GM19043 (cell line): Measurements from ENCODE around the gene PACRG.

Experiments
- ATAC-seq: cut with Tn5 transposase; IDR thresholded peaks from one replicate; pipeline ENCODE4 v1.9.1; 2021; ENCODE audit warnings: low read depth; ENCODE audit not compliant: unreplicated experiment

PACRG gene

DNA sequence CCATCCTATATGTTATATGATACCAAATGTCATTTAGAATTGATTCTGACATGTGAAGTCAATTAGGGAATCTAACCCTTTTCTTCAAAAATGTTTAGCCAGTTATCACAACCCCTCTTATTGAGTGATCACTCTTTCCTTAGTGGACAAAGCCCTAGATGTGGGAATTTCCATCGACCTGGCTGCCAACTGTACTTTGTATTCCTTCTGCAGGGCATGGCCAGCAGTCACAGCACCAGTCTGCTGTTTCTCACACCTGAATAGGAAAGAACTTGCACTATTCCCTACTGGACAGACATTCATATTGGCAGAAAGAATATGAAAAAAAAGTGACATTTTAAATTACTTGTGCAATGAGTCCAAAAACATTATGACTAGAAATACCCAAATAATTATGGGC is 271.0 kb downstream of the PACRG start:
- no peak for ATAC-seq

DNA sequence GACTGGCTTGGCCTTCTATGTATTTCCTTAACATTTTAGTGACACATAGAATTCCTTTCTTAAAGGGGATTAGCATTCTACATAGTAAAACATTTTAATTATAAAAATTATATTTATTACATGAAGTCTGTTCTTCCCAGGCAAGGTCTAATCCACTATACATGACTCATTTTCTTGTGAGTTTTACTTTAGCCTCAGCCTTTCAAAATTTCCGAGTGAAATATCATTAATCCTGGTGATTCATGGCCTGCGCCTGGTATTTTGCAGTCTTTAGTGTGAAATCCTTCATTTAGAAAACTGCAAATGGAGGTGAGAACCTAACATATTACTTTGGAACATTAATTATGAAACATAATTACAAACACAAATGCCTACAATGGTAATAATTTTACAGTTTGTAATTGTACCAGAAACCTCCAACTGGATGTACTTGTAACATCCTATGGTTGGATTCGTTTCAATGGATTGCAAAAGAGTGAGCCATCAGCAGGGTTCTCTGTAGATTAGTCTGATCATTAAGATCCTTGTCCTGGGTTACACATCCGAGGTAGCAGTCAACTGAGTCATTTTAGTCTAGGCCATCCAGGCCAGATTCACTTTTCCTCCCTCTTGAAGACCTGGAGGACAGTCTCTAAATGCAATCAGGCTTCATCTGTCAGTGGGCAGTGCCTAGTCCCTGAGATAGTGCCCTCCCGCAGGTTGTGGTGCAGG is 272.0 kb downstream of the PACRG start:
- ATAC-seq = no peak

DNA sequence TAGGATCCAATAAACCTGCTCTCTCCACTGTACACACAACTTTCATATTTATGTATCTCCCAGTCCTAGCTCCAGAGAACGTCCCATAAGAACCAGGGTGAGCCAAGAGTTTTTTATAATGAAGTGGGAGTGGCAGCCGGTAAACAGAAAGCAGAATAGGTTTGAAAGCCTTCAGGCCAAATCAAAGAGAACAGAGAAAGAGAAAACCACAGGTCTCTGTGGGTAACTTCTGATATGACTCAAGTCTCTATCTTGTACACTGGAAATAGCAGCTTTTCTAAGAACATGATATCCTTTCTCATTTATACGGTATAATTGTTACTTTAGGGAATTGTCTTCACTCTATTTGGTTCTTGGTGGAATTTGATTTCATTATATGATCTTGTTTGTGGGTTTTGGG is 273.6 kb downstream of the PACRG start:
- ATAC-seq = peak; percentile 99

DNA sequence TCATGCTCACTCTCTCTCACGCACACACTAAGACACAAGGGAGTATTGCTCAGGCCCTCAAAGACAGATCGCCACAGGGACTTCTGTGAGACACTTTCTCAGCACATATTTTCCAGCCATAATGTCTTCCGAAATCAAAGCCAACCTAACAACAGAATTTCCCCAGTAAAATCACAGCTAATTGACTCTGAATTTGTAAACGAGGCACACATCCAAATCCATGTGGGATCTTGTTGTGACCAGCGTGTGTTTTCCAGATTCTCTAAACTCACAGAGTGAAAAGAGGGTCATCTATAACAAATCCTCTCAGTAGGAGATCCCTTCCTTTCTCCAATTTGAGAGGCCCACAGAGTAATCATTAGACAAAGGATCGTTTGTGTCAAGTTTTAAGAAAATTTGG is 280.4 kb downstream of the PACRG start:
- no peak for ATAC-seq

DNA sequence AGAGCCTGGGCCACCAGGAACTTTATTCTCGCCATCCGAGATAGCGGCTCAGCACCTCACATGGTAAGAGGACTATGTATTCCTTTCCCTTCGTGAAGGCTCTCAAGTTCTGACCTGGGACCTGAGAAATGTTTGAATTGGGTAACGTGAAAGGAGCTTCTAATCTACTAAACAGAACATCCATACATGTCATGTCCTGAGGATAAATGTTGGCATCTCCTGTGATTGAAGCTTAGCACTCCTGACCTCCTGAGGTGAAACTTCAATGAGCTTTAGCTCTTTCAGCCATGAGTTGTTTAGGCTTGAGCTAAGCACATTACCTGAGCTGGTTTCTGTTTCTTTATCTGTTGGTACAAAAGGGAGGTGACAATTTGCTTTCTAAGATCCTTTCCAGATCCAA is 280.9 kb downstream of the PACRG start:
- ATAC-seq = no peak

DNA sequence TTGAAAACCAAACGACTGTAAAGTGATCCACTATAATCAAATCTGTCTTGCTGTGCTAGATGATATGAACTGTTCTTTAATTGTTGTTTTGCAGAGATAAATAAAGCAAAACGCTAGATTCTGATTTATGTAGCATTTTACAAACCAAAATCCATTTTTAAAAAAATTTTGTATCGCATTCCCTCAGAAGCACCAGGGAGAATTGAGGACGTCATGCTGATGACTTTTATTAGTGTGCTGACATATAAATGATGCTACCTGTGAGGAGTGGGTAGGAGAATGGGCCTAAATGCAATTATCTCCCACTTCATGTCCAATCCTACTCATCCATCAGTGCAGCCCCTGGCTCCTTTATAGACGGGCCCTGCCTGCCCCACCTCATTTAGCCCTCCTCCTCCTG is 282.4 kb downstream of the PACRG start:
- no peak for ATAC-seq

DNA sequence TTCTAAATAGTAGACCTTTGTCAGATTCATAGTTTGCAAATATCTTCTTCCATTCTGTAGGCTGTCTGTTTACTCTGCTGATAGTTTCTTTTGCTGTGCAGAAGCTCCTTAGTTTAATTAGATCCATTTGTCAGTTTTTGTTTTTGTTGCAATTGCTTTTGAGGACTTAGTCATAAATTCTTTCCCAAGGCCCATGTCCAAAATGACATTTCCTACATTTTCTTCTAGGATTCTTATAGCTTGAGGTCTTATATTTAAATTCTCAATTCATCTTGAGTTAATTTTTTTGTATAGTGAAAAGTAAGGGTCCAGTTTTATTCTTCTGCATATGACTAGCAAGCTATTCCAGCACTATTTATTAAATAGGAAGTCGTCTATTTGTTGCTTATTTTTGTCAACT is 287.0 kb downstream of the PACRG start:
- ATAC-seq = no peak

DNA sequence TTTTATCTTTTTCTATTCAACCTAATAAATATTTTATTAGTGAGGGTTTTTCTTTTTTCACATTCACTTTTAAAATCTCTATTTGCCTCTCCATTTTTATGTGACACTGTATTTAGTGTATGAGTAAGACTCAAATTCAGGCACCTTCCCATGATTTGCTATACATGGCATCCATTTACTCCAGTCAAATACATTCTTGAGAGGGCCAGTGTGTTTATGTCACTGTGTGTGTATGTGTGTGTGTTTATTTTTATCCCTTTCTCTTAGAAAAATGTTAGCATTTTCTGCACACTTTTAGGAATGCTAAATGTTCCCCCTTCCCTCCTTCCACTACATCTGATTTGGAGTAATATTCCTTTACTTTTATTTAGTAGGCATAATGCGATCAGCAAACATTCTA is 290.0 kb downstream of the PACRG start:
- ATAC-seq = no peak

DNA sequence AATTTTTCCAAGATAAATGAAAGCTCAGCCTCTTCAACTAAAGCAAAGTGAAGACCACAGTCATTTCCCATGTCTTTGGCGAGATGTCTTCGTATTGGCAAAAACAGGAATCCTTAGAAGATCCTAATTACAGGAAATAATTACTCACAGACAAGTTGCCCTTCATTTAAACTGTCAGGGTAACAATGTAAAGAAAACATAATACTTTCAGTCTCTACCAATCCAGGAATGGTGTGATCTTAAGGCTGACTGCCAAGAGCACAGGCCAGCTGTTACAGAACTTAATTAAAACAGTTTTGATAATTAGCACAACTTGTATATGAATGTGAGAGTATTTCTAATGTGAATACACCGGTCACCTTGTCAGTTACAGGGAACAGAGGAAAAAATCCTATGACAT is 292.2 kb downstream of the PACRG start:
- no peak for ATAC-seq

DNA sequence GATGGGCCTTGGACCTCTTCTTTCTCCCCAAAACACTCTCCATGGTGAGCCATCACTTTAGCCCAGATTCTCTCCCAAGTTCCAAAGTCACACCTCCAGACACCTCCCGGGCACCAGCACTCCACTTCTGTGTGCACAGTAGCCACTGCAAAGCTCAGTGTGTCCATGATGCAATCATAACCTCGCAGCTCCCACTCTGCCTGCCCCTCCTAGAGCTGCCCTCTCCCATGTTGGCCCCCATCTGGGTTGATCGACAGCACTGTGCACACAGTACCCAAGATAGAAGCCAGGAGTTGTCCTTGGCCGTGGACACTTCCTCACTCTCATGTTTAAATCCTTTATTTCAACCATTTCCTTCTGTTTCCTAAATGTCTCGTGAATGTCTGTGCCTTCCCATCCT is 293.3 kb downstream of the PACRG start:
- ATAC-seq = no peak

DNA sequence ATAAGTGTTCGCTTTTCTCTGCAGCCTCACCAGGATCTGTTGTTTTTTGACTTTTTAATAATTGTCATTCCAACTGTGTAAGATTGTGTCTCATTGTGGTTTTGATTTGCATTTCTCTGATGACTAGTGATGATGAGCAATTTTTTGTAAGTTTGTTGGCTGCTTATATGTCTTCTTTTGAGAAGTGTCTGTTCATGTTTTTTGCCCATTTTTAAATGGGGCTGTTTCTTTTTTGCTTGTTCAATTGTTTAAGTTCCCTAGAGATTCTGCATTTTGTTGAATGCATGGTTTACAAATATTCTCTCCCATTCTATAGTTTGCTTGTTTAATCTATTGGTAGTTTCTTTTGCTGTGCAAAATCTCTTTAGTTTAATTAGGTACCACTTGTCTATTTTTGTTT is 295.9 kb downstream of the PACRG start:
- no peak for ATAC-seq

DNA sequence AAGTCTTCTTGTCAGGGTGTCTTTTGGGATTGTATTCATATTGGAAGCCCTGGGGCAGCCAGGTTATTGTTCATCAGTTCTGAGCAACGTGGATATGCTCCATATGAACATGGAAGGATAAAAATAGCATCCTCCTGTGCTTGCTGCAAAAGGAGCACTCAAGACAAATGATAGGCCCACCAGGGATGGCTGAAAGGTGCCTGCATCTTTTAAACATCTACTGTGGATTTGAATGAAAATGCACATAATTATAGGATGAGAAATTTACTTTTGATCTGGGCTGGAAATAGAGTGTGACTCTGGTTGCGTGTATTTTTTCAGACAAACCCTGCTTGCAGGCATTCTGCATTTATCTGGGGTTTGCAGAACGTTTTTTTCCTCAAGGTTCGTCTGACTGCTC is 299.1 kb downstream of the PACRG start:
- no peak for ATAC-seq

DNA sequence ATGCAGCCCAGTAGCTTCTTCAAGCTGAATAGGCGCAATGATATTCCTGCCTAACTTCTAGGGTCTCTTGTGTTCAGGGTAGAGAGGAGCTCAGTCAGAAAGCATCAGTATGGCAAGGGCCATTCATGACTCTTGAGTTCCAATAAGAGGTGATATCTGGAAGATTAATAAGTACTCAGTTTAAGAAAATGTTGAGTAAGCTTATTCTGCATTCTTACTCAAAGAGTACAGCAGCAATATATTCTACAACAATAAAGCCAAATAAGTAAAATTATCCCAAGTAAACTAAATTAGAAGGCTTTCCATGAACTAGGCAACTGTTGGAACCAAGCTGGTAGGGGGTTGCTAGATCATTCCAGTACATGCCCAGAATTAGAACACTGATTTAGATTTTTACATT is 303.2 kb downstream of the PACRG start:
- ATAC-seq = no peak

DNA sequence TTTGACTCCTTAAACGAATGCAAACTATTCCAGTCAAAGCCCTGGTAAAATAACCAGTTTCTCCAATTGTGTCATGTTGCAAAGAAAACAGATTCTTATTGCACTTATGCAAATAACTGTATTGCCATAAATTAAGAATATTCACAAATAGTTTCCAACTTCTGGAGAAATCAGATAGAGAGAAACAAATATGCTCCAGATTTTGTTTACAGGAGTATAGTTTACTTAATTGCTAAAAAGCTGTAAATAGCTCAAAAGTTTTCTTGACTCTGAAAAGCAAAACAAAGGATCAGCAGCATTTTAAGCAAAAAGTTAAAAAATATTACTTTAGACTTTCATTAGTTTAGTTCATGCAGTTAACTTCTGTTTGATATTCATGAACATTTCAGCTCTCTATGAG is 304.2 kb downstream of the PACRG start:
- ATAC-seq = no peak

DNA sequence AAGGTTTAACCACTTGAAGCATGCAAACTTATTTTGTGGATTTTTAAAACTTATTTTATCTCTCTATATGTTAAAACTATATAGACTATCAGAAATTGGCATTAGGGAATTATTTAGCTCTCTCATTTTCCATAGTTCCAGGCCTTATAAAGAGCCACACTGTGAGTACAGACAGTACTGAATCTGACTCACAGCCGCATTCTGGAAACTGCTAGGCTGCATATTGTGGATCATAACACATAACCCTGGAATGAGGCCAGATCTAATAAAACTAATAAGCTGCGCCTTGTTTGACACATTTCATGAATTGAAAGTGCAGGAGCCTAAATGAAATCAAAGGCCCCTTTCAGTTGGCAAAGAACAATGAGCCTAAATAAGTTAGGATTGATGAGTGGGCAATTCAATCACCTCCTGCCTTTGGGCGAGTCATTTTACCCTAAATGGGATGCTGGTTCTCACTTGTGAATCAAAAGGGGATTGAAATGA is 308.4 kb downstream of the PACRG start:
- ATAC-seq = no peak

DNA sequence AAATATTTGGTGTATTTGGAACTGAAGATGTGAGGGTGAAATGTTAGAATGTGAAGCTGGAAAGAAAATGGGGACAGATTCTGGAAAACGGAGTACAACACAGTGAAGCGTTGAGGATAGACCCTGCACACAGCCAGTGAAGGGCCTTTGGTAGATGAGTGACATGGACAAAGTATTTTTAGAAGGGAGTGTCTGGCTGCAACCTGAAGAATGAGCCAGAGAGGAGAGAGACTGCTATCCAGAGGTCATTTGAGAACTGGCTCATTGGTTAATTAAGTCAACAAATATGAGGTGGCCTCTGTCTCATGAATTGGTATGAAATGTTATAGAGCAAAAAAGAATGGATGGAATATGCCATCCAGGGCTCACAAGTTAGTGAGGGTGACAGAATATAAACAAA is 310.5 kb downstream of the PACRG start:
- ATAC-seq = no peak

DNA sequence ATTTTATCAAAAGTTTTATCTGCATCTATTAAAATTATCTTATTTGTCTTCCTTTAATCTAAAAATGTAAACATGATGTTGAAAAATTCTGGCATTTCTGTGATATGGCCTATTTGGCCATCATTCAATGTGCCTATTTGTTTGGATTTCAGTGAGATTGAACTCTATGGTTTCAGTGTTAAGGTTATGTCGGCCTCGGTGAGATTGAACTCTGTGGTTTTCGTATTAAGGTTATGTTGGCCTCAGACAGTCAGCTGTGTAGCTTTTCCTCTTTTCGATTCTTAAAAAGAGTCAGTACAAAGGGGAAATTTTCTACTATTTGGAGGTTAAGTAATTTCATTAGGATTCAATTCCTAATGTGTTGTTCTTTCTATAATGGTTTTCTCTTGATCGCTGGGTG is 320.6 kb downstream of the PACRG start:
- no peak for ATAC-seq

DNA sequence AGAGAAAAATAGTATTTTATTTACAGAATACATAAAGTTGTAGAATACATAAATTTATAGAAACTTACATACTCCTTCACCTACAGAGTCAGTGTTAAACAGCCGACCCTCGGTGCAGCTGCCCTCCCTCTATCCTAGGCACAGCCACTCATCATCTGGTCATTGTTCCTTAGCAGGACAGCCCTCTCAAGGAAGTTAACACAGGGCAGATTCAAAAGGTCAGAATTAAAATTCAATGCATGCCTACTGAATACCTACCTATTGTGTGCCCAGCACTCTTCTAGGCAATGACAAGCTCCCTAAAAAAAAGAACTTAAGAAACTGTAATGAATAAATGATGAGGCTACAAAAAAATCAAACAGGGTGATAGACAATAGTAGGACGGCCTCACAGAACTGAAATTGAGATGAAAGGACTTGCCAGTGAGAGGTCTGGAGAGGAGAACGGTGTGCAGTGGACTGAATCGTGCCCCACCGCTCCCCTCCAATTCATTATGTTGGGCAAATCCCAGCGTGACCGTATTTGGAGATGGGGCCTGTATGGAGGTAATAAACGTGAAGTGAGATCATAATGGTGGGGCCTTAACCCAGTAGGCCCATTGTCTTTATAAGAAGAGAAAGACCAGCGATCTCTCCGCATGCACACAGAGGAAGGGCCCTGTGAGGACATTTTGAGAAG is 326.0 kb downstream of the PACRG start:
- no peak for ATAC-seq

DNA sequence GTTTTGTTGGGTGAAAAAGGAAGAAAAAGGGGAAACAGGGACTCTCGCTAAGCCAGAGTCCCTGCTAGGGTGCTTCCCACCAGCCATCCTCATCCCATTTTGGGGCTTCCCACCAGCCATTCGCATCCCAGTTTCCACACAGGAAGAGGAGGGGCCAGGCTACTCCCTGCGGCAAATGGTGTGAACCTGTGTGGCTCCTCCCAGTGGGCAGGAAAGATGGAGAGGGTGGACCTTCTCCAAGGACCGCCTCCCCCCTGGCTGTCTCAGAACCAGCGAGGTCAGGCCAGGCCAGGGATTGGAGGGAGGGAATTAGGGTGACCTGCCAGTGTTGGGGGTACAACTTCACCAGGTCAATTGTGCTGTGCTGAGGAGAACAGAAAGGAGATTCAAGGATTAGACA is 326.9 kb downstream of the PACRG start:
- ATAC-seq = no peak

DNA sequence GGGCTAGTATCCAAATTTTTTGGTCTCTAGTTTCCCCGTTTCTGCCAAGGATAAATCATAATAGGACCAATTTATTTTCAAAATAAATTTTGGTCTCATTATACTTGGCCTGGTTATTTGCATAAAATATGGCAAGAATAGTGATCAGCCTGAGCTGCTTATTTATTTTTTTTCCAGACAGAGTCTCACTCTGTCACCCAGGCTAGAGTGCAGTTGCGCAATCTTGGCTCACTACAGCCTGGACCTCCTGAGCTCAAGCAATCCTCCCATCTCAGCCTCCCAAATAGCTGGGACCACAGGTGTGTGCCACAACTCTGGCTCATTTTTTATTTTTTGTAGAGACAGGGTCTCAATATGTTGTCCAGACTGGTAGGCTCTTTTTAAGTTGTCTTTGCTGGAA is 329.5 kb downstream of the PACRG start:
- no peak for ATAC-seq

DNA sequence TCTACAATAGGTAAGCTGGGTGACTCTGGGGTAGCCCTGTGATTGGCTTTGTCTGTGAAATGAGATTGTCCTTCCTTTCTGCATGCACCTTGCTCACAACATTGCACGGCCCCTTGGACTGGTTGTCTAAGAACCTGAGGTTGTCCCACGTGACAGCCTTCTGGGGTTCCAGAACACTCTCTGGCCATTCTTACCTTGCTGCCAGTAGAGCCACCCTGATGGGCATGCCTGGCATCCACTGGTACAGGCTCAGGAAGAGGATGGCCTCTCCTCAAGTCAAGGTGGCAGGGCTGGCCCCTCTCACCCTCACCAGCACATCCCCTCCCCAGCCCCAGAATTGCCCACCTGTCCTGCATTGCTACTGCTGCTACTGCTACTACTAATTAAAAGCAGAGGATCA is 335.0 kb downstream of the PACRG start:
- ATAC-seq = no peak

DNA sequence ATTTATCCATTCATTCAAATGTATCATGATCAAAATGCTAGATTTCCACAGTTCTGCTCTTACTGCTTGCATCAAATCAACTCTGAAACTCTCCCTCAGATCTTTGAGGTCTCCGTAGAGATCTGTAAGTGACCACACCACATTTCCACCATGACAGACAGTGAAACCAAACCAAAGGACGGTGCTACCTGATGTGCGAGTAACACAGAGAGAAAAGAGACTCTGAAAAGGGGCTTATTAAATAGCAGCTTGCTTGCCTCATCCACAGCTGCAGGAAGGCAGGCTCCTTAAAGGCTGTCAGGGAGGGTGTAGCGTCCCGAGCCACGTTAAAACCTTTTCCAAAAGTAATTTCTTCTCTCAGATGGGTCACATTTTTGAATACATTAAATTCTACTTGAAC is 335.8 kb downstream of the PACRG start:
- no peak for ATAC-seq
